Measurements from ENCODE around the gene WFS1.

The WFS1 gene

GRCh38 chr4:6326312-6327060 is 56.8 kb downstream of the WFS1 start:
- no peak for DNase-seq

- peak; percentile 76 for DNase-seq
Measured at GRCh38 chr4:6327220-6327917, 57.7 kb downstream of the WFS1 start.

GRCh38 chr4:6328526-6328925 is 58.9 kb downstream of the WFS1 start:
- DNase-seq = no peak

GRCh38 chr4:6329478-6330383 is 60.1 kb downstream of the WFS1 start:
- no peak for DNase-seq

GRCh38 chr4:6330384-6330767 is 60.7 kb downstream of the WFS1 start:
- no peak for DNase-seq

GRCh38 chr4:6331018-6331417 is 61.4 kb downstream of the WFS1 start:
- DNase-seq = peak; percentile 39

GRCh38 chr4:6331468-6331867 is 61.8 kb downstream of the WFS1 start:
- DNase-seq = no peak

GRCh38 chr4:6332042-6332668 is 62.5 kb downstream of the WFS1 start:
- peak; percentile 30 for DNase-seq

- no peak for DNase-seq
Measured at GRCh38 chr4:6332669-6333050, 63.0 kb downstream of the WFS1 start.

GRCh38 chr4:6333301-6334202 is 63.9 kb downstream of the WFS1 start:
- no peak for DNase-seq

GRCh38 chr4:6334203-6334887 is 64.7 kb downstream of the WFS1 start:
- no peak for DNase-seq

- no peak for DNase-seq
Measured at GRCh38 chr4:6335040-6335590, 65.5 kb downstream of the WFS1 start.

- no peak for DNase-seq
Measured at GRCh38 chr4:6336166-6336565, 66.5 kb downstream of the WFS1 start.

GRCh38 chr4:6337331-6337935 is 67.8 kb downstream of the WFS1 start:
- DNase-seq = no peak

GRCh38 chr4:6338175-6338950 is 68.7 kb downstream of the WFS1 start:
- DNase-seq = peak; percentile 36

GRCh38 chr4:6338951-6339817 is 69.5 kb downstream of the WFS1 start:
- DNase-seq = no peak

- DNase-seq = no peak
Measured at GRCh38 chr4:6339818-6340445, 70.3 kb downstream of the WFS1 start.

GRCh38 chr4:6340446-6341015 is 70.9 kb downstream of the WFS1 start:
- no peak for DNase-seq
